ENCODE results near the gene CFH.
"Not testable (repeated sequence)": the region's sequence is repeated elsewhere in the genome, so short reads cannot be mapped to it uniquely, and the experiment has no call there.

CFH gene

GRCh38 chr1:196651637-196652215, at the start of gene CFH:
Gene CFH (plus strand): TSS chr1:196652043. CDS start chr1:196652118, 75 bp downstream.
- peak; percentile 21 to 62 (median 50) for DNase-seq

- DNase-seq: peak in 1 of 3 donors; percentile 0
Observed at GRCh38 chr1:196603651-196604050, 48.2 kb upstream of the CFH start.

GRCh38 chr1:196607981-196608380, 43.9 kb upstream of the CFH start:
- DNase-seq: no peak

- DNase-seq: peak; percentile 32 to 56 (median 39)
Observed at GRCh38 chr1:196608390-196609369, 43.2 kb upstream of the CFH start, which contains the start of gene KCNT2. Gene KCNT2 (minus strand): TSS chr1:196608440. CDS start chr1:196608309, 131 bp downstream.

GRCh38 chr1:196609370-196609737, 42.5 kb upstream of the CFH start:
- no peak for DNase-seq

- no peak for DNase-seq
Observed at GRCh38 chr1:196611873-196612272, 40.0 kb upstream of the CFH start.

- DNase-seq: no peak
Observed at GRCh38 chr1:196619721-196620120, 32.1 kb upstream of the CFH start.

GRCh38 chr1:196623079-196623478, 28.8 kb upstream of the CFH start:
- no peak for DNase-seq

- no peak for DNase-seq
Observed at GRCh38 chr1:196628838-196629237, 23.0 kb upstream of the CFH start.

- DNase-seq: no peak
Observed at GRCh38 chr1:196637606-196638005, 14.2 kb upstream of the CFH start.

- no peak for DNase-seq
Observed at GRCh38 chr1:196638466-196638865, 13.4 kb upstream of the CFH start.

GRCh38 chr1:196639291-196639690, 12.6 kb upstream of the CFH start:
- not testable (repeated sequence) for DNase-seq

GRCh38 chr1:196640976-196641375, 10.9 kb upstream of the CFH start:
- DNase-seq: no peak

- DNase-seq: no peak
Observed at GRCh38 chr1:196649990-196650389, 1.9 kb upstream of the CFH start.

GRCh38 chr1:196650403-196650802, 1.4 kb upstream of the CFH start:
- DNase-seq: no peak

- no peak for DNase-seq
Observed at GRCh38 chr1:196651079-196651478, 764 bp upstream of the CFH start.

GRCh38 chr1:196654271-196654670, 2.4 kb downstream of the CFH start:
- DNase-seq: no peak

GRCh38 chr1:196655071-196655470, 3.2 kb downstream of the CFH start:
- DNase-seq: no peak

GRCh38 chr1:196655494-196655893, 3.7 kb downstream of the CFH start:
- no peak for DNase-seq

- DNase-seq: no peak
Observed at GRCh38 chr1:196659471-196659870, 7.6 kb downstream of the CFH start.

GRCh38 chr1:196660272-196660671, 8.4 kb downstream of the CFH start:
- no peak for DNase-seq

- peak; percentile 38 to 74 (median 65) for DNase-seq
Observed at GRCh38 chr1:196660852-196661251, 9.0 kb downstream of the CFH start.

GRCh38 chr1:196661345-196661744, 9.5 kb downstream of the CFH start:
- no peak for DNase-seq

- DNase-seq: no peak
Observed at GRCh38 chr1:196667131-196667530, 15.3 kb downstream of the CFH start.

Measured in suppressor macrophage treated with lipopolysaccharide for 1 hour (primary cell).